Measurements from ENCODE around the gene CDH13. TPM values are rescaled to one million over a fixed set of nuclear protein-coding genes. Genes with fewer than 3 reads are reported as not detected.

The CDH13 gene
- total and polyA plus RNA-seq, 2 experiments from 2014 or later: 1.6 to 4.4 TPM

DNA sequence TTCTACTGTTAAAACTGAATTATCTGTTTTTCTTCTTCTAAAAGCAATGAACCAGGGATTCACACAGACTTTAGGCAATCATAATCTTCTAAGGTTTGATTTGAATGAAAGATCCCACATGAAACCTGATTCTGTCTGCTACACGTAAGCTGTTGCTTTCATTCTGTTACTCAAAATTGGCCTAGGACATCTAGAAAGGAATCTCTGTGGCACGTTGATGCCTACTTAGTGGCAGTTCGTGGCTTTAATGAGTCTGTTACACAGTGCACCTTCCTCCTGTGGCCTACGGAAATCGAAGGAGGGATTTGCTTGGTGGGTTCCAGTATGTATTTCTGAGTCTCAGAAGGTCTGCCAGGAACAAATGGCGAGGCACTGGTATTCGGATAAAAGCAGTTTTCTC is 691.6 kb downstream of the CDH13 start:
- Histone ChIP-seq H3K27ac (ENCODE audit: low read depth) (no peak overlapping the region), H2AFZ (no peak overlapping the region), H3K9me2 (ENCODE audit: insufficient read depth) (no peaks in the 10 kb centered on the region), H4K20me1 (replicated peaks; ENCODE audit: insufficient read depth) (no peaks in the 10 kb centered on the region), H3K36me3 (ENCODE audit: insufficient read depth) (no peaks in the 10 kb centered on the region), H3K4me3 (no peak overlapping the region), H3K4me1 (ENCODE audit: insufficient read depth) (no peaks in the 10 kb centered on the region), H3F3A (replicated peaks; ENCODE audit: low read depth) (no peaks in the 10 kb centered on the region), H3K27me3 (ENCODE audit: insufficient read depth) (no peaks in the 10 kb centered on the region), H3K4me2 (no peak overlapping the region), H3K79me2 (replicated peaks; ENCODE audit: insufficient read depth) (no peaks in the 10 kb centered on the region)
- DNase-seq (ENCODE audit: low spot score): no peak
- no peak overlapping the region for H3K27ac Mint-ChIP-seq
- H3K9me3 Mint-ChIP-seq: no peaks in the 10 kb centered on the region
- no peaks in the 10 kb centered on the region for H3K4me1 Mint-ChIP-seq
- TF ChIP-seq STAT1 (IDR thresholded peaks at IDR 0.05; ENCODE audit: unreplicated experiment): no peak
- TF ChIP-seq ZNF331 (CRISPR knock-in tag; IDR thresholded peaks at IDR 0.05; ENCODE audit: low read depth): no peak
- no peak for TF ChIP-seq ZNF114 (CRISPR knock-in tag; IDR thresholded peaks at IDR 0.05)
- no peak for TF ChIP-seq POLR2AphosphoS5 (IDR thresholded peaks at IDR 0.05; ENCODE audit: low read depth)
- TF ChIP-seq NANOG (IDR thresholded peaks at IDR 0.05; ENCODE audit: borderline replicate concordance): no peak
- no peak for TF ChIP-seq JUNB (IDR thresholded peaks at IDR 0.05; ENCODE audit: unreplicated experiment)
- TF ChIP-seq ZNF462 (CRISPR knock-in tag; IDR thresholded peaks at IDR 0.05): no peak
- TF ChIP-seq, protein P1, sequence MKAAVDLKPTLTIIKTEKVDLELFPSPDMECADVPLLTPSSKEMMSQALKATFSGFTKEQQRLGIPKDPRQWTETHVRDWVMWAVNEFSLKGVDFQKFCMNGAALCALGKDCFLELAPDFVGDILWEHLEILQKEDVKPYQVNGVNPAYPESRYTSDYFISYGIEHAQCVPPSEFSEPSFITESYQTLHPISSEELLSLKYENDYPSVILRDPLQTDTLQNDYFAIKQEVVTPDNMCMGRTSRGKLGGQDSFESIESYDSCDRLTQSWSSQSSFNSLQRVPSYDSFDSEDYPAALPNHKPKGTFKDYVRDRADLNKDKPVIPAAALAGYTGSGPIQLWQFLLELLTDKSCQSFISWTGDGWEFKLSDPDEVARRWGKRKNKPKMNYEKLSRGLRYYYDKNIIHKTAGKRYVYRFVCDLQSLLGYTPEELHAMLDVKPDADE (IDR thresholded peaks at IDR 0.05): no peak
- TF ChIP-seq EZH2phosphoT487 (IDR thresholded peaks at IDR 0.05; ENCODE audit: unreplicated experiment): no peak
- TF ChIP-seq, protein P2, sequence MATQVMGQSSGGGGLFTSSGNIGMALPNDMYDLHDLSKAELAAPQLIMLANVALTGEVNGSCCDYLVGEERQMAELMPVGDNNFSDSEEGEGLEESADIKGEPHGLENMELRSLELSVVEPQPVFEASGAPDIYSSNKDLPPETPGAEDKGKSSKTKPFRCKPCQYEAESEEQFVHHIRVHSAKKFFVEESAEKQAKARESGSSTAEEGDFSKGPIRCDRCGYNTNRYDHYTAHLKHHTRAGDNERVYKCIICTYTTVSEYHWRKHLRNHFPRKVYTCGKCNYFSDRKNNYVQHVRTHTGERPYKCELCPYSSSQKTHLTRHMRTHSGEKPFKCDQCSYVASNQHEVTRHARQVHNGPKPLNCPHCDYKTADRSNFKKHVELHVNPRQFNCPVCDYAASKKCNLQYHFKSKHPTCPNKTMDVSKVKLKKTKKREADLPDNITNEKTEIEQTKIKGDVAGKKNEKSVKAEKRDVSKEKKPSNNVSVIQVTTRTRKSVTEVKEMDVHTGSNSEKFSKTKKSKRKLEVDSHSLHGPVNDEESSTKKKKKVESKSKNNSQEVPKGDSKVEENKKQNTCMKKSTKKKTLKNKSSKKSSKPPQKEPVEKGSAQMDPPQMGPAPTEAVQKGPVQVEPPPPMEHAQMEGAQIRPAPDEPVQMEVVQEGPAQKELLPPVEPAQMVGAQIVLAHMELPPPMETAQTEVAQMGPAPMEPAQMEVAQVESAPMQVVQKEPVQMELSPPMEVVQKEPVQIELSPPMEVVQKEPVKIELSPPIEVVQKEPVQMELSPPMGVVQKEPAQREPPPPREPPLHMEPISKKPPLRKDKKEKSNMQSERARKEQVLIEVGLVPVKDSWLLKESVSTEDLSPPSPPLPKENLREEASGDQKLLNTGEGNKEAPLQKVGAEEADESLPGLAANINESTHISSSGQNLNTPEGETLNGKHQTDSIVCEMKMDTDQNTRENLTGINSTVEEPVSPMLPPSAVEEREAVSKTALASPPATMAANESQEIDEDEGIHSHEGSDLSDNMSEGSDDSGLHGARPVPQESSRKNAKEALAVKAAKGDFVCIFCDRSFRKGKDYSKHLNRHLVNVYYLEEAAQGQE (IDR thresholded peaks at IDR 0.05; ENCODE audit: unreplicated experiment): no peak
- TF ChIP-seq EZH2 (IDR thresholded peaks at IDR 0.05; ENCODE audit: low read depth, unreplicated experiment): no peak
- TF ChIP-seq CTCF (conservative IDR thresholded peaks at IDR 0.05; ENCODE audit: low read depth in 2 of 2): no peak
- TF ChIP-seq CREB1 (CRISPR knock-in tag; IDR thresholded peaks at IDR 0.05; ENCODE audit: low read depth): no peak
- H3K27me3 Mint-ChIP-seq (ENCODE audit: insufficient read depth, low read depth, poor library complexity): peaks cover 4% of the 10 kb centered on the region
- no peak for ATAC-seq
- H3K4me3 Mint-ChIP-seq: no peak overlapping the region
- no peaks in the 10 kb centered on the region for H3K36me3 Mint-ChIP-seq (ENCODE audit: low read depth)

Measured in GM23338 (cell line).